HUES48 (cell line): Measurements from ENCODE around the gene HEPN1.

ENCODE experiments used
- H3K27ac ChIP-seq: one replicate; pipeline ENCODE4 v1.7.0; 2013; ENCODE audit warnings: low read depth, low read length, inconsistent platforms
- H3K27me3 ChIP-seq: 2 replicates; pipeline ENCODE4 v1.6.1; 2013; ENCODE audit warnings: mild to moderate bottlenecking, low read length; ENCODE audit not compliant: control insufficient read depth, insufficient read depth
- H3K36me3 ChIP-seq: 2 replicates; pipeline ENCODE4 v1.6.1; 2013; ENCODE audit warnings: low read length; ENCODE audit not compliant: control insufficient read depth, insufficient read depth
- H3K4me1 ChIP-seq: 2 replicates; pipeline ENCODE4 v1.6.1; 2013; ENCODE audit warnings: mild to moderate bottlenecking, low read length; ENCODE audit not compliant: control insufficient read depth, insufficient read depth
- H3K4me3 ChIP-seq: 2 replicates; pipeline ENCODE4 v1.5.1; 2013; ENCODE audit warnings: mild to moderate bottlenecking, low read depth, low read length
- H3K9ac ChIP-seq: 2 replicates; pipeline ENCODE4 v1.6.1; 2013; ENCODE audit warnings: mild to moderate bottlenecking, low read depth, low read length, moderate library complexity
- H3K9me3 ChIP-seq: 2 replicates; pipeline ENCODE4 v1.6.1; 2013; ENCODE audit warnings: low read length; ENCODE audit not compliant: control insufficient read depth, insufficient read depth

HEPN1 gene

GRCh38 chr11:124943254-124943616 lies 24.2 kb downstream of the HEPN1 start:
- Histone ChIP-seq H3K27ac (no peak overlapping the region), H3K36me3 (no peaks in the 10 kb centered on the region), H3K9ac (no peak overlapping the region), H3K9me3 (no peaks in the 10 kb centered on the region), H3K4me3 (no peak overlapping the region), H3K27me3 (no peaks in the 10 kb centered on the region), H3K4me1 (no peaks in the 10 kb centered on the region)

- Histone ChIP-seq H3K9me3 (no peaks in the 10 kb centered on the region), H3K4me3 (no peak overlapping the region), H3K4me1 (no peaks in the 10 kb centered on the region), H3K27me3 (no peaks in the 10 kb centered on the region), H3K36me3 (no peaks in the 10 kb centered on the region), H3K27ac (no peak overlapping the region), H3K9ac (no peak overlapping the region)
These were observed 24.7 kb downstream of the HEPN1 start for GRCh38 chr11:124943741-124944140.

DNA sequence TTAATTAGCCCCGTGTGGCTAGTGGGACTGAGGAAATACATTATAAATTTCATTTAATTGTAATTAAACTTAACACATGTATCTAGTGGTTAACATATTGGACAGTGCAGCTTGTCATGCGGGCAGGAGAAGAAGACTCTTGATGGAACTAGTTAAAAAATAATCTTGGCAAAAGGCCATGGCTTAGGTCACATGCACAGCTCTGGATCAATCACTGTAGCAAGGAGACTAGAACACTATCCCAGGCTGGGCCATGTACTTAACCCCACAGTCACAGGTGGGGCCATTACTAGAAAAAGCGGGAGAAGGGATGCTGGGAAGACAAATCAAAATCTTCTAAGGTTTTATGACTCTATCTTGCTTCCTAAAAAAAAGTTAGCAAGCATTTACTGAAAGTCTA lies 25.5 kb downstream of the HEPN1 start:
- Histone ChIP-seq H3K36me3 (no peaks in the 10 kb centered on the region), H3K27ac (no peak overlapping the region), H3K9ac (no peak overlapping the region), H3K4me3 (no peak overlapping the region), H3K27me3 (no peaks in the 10 kb centered on the region), H3K9me3 (no peaks in the 10 kb centered on the region), H3K4me1 (no peaks in the 10 kb centered on the region)

DNA sequence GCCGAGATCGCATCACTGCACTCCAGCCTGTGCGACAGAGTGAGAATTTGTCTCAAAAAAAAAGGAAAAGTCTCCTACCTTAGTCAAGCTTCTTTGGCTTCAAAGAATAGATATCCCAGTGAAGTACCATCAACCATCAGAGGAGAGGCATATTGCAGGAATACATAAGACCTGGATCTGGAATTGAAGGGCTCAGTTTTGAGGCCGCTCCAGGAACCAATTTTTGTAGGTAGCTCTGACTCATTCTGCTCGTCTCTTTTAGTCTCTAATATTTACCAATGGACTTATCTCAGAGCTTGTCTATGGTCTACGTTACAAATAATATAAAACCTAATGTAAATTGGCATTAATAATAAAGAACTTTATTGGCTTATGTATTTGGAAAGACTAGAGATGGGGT lies 26.8 kb downstream of the HEPN1 start:
- no peaks in the 10 kb centered on the region for H3K36me3 ChIP-seq
- no peak overlapping the region for H3K9ac ChIP-seq
- H3K27ac ChIP-seq, result no peak overlapping the region
- H3K4me1 ChIP-seq, result no peaks in the 10 kb centered on the region
- no peak overlapping the region for H3K4me3 ChIP-seq
- no peaks in the 10 kb centered on the region for H3K27me3 ChIP-seq
- H3K9me3 ChIP-seq, result no peaks in the 10 kb centered on the region

GRCh38 chr11:124946735-124947141 lies 27.7 kb downstream of the HEPN1 start:
- H3K4me3 ChIP-seq, result no peak overlapping the region
- 0 out of 2 replicates have a peak, but pooled peaks cover 3% of the 10 kb centered on the region for H3K27me3 ChIP-seq
- no peak overlapping the region for H3K9ac ChIP-seq
- no peaks in the 10 kb centered on the region for H3K36me3 ChIP-seq
- H3K9me3 ChIP-seq, result no peaks in the 10 kb centered on the region
- H3K4me1 ChIP-seq, result no peaks in the 10 kb centered on the region
- no peak overlapping the region for H3K27ac ChIP-seq

DNA sequence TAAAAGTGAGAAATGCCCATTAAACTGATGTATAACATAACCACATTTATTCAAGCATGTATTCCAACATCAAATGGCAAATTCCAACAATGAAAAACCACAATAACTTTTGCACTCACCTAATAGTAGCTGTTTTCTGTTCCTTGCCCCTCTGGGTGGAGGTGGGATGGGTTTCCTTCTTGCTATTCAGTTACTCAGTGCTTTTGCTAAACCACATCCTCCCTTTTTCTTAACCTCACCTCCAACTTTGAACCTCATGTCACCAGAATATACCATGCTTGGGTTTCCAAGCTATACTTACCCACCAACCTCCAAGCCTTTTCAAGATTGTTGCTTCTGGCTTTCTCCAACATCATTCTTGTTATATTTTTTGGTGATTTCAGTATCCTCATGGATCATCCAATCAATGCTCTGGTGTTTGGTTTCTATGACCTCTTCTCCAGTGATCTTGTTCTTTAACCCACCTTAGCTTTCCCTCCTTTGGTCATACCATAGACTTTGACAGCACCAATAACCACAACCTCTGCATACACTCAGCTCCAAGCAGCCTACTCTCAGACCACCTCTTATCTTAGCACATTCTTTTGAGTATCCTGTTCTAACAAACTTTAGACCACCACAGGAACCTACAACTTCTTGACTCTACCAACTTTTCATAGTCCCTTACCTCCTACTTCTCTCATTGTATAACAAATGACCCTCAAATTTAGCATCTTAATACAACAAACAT lies 31.7 kb downstream of the HEPN1 start:
- Histone ChIP-seq H3K9me3 (no peaks in the 10 kb centered on the region), H3K9ac (no peak overlapping the region), H3K27ac (no peak overlapping the region), H3K4me3 (no peak overlapping the region), H3K36me3 (no peaks in the 10 kb centered on the region), H3K27me3 (peaks cover 17% of the 10 kb centered on the region), H3K4me1 (no peaks in the 10 kb centered on the region)

DNA sequence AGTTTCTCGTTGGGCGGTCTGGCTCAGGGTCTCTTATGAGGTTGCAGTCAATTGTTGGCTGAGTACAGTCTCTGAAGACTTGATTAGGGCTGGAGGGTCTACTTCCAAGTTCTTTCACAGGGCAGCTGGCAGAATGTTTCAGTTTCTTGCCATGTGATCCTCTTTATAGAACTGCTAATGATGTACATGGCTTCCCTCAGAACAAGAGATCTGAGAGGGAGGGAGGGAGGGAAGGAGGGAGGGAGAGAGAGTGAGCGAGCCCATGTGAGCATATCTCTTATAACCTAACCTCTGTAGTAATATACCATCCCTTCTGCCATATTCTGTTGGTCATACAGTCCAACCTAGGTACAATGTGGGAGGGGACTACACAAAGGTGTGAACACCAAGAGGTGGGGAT lies 32.3 kb downstream of the HEPN1 start:
- Histone ChIP-seq H3K27me3 (peaks cover 17% of the 10 kb centered on the region), H3K9me3 (no peaks in the 10 kb centered on the region), H3K27ac (no peak overlapping the region), H3K36me3 (no peaks in the 10 kb centered on the region), H3K4me3 (no peak overlapping the region), H3K4me1 (no peaks in the 10 kb centered on the region), H3K9ac (no peak overlapping the region)

DNA sequence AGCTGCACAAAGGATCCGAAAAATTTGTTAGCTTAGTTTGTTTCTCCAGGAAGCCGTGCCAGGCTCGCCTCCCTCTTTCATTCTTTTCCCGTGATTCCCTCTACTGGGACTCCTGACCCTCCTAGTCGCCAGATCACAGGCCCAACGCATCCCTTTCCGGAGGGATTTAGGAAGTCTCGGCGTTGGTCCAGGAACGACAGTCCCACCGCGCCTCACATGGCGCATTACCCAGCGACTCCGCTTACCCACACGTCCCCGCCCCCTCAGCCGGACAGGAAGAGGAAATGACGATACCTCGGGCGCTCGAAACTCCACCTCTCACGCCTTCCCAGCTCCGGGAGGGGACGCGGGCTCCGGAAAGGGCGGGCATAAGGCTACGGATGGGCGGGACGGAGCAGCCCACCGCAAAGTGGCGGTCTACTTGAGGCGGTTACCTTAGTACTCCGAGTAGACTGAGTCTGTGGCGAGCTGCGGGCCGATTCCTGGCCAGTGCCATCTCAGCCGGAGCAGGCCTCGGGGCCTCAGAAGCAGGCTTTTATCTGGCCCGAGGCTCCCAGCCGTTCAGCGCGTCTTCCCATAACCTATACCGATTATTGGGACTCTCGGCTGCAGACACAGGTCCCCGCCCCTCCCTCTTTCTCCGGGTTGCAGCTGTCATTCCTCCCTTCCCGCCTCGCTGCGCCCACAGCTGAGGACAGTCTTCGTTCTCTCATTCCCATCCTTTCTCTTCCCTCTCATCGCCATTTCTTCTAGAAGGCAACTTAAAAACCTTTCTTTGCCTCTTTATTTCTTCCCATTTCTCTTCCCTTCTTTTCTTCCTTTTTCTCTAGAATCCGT lies 34.9 kb downstream of the HEPN1 start, which contains the start of gene CCDC15:
TSS of gene CCDC15 (plus strand) at position 450 of the 837 bp plus-strand sequence. CDS start 531 bp downstream, outside the sequence.
- Histone ChIP-seq H3K36me3 (no peaks in the 10 kb centered on the region), H3K27ac (peak within 1 kb of the TSS; percentile 83), H3K9me3 (no peaks in the 10 kb centered on the region), H3K4me1 (no peaks in the 10 kb centered on the region), H3K27me3 (peaks cover 17% of the 10 kb centered on the region), H3K4me3 (peak within 1 kb of the TSS; percentile 92), H3K9ac (peak within 1 kb of the TSS; percentile 82)

- H3K4me1 ChIP-seq, result no peaks in the 10 kb centered on the region
- peak overlapping the region; percentile 92 for H3K4me3 ChIP-seq
- no peaks in the 10 kb centered on the region for H3K36me3 ChIP-seq
- no peak overlapping the region for H3K27ac ChIP-seq
- H3K9ac ChIP-seq, result no peak overlapping the region
- H3K9me3 ChIP-seq, result no peaks in the 10 kb centered on the region
- peaks cover 17% of the 10 kb centered on the region for H3K27me3 ChIP-seq
These were observed 35.5 kb downstream of the HEPN1 start for GRCh38 chr11:124954590-124954955.

DNA sequence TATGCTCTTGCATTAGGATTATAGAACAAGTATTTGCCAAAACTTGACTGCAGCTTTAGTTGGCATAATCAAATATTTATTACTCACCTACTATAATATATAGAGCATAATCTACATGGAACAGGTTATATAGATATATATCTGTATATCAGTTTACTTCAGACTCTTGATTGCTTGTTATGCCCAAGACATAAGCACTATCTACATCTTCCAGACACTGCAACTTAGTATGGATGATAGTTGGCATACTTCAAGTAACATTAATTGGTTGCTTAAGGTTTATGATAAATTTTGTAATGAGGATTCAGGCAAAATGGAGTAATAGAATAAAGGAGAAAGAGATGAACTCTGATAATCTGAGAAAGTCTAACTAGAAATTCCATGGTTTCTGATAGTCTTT lies 36.0 kb downstream of the HEPN1 start:
- H3K9me3 ChIP-seq, result no peaks in the 10 kb centered on the region
- H3K36me3 ChIP-seq, result no peaks in the 10 kb centered on the region
- no peaks in the 10 kb centered on the region for H3K4me1 ChIP-seq
- H3K4me3 ChIP-seq, result peak overlapping the region; percentile 92
- no peak overlapping the region for H3K27ac ChIP-seq
- H3K27me3 ChIP-seq, result peaks cover 17% of the 10 kb centered on the region
- no peak overlapping the region for H3K9ac ChIP-seq

- H3K27ac ChIP-seq, result no peak overlapping the region
- H3K9ac ChIP-seq, result no peak overlapping the region
- H3K27me3 ChIP-seq, result no peaks in the 10 kb centered on the region
- H3K36me3 ChIP-seq, result no peaks in the 10 kb centered on the region
- H3K4me1 ChIP-seq, result no peaks in the 10 kb centered on the region
- H3K4me3 ChIP-seq, result no peak overlapping the region
- no peaks in the 10 kb centered on the region for H3K9me3 ChIP-seq
These were observed 43.0 kb downstream of the HEPN1 start for GRCh38 chr11:124961972-124962609.
